GM23248 (cell line): ENCODE results near the gene SLC49A4. TPM values are rescaled to one million over a fixed set of nuclear protein-coding genes. Genes with fewer than 3 reads are reported as not detected.
"Not testable (repeated sequence)": the region's sequence is repeated elsewhere in the genome, so short reads cannot be mapped to it uniquely, and the experiment has no call there.

Experiments
- DNase-seq: peaks from one replicate; pipeline ENCODE4 v3.0.0-alpha.2; 2015
- H2AFZ ChIP-seq: fragments of 200-600 bp; sonication (generic); 2 replicates; pipeline ENCODE4 v1.6.1; 2016; ENCODE audit warnings: antibody characterized with exemption
- H3F3A ChIP-seq: fragments of 200-600 bp; sonication (generic); 2 replicates; pipeline ENCODE4 v1.6.1; 2016; ENCODE audit warnings: mild to moderate bottlenecking, antibody characterized with exemption, mixed run types; ENCODE audit not compliant: insufficient read depth
- H3K27ac ChIP-seq: fragments of 200-600 bp; sonication (generic); 2 replicates; pipeline ENCODE4 v1.5.1; 2016; ENCODE audit warnings: mild to moderate bottlenecking
- H3K27me3 ChIP-seq: fragments of 200-600 bp; sonication (generic); replicated peaks from 2 replicates; pipeline ENCODE4 v1.6.1; 2016; ENCODE audit warnings: mild to moderate bottlenecking; ENCODE audit not compliant: insufficient read depth
- H3K36me3 ChIP-seq: fragments of 200-600 bp; sonication (generic); 2 replicates; pipeline ENCODE4 v1.6.1; 2016; ENCODE audit warnings: low read depth, mild to moderate bottlenecking
- H3K4me1 ChIP-seq: fragments of 200-600 bp; sonication (generic); 2 replicates; pipeline ENCODE4 v1.6.1; 2016; ENCODE audit warnings: mild to moderate bottlenecking; ENCODE audit not compliant: insufficient read depth
- H3K4me2 ChIP-seq: fragments of 200-600 bp; sonication (generic); one replicate; pipeline ENCODE4 v1.6.1; 2016; ENCODE audit warnings: mild to moderate bottlenecking; ENCODE audit not compliant: unreplicated experiment
- H3K4me3 ChIP-seq: fragments of 200-600 bp; sonication (generic); 2 replicates; pipeline ENCODE4 v1.5.1; 2016; ENCODE audit warnings: mild to moderate bottlenecking
- H3K79me2 ChIP-seq: fragments of 200-600 bp; sonication (generic); 2 replicates; pipeline ENCODE4 v1.6.1; 2016; ENCODE audit warnings: mild to moderate bottlenecking; ENCODE audit not compliant: insufficient read depth
- H3K9ac ChIP-seq: fragments of 200-600 bp; sonication (generic); 2 replicates; pipeline ENCODE4 v1.6.1; 2016; ENCODE audit warnings: mild to moderate bottlenecking
- H3K9me2 ChIP-seq: fragments of 200-600 bp; sonication (generic); 2 replicates; pipeline ENCODE4 v1.6.1; 2016; ENCODE audit warnings: mixed run types, mild to moderate bottlenecking, moderate library complexity; ENCODE audit not compliant: insufficient read depth
- H3K9me3 ChIP-seq: fragments of 200-600 bp; sonication (generic); one replicate; pipeline ENCODE4 v1.6.1; 2017; ENCODE audit warnings: low read depth
- H4K20me1 ChIP-seq: fragments of 200-600 bp; sonication (generic); 2 replicates; pipeline ENCODE4 v1.6.0; 2016; ENCODE audit not compliant: insufficient read depth
- EZH2 ChIP-seq: fragments of 200-600 bp; sonication (generic); IDR thresholded peaks from 2 replicates; pipeline ENCODE4 v1.6.1; 2018; ENCODE audit warnings: antibody characterized with exemption, mild to moderate bottlenecking; ENCODE audit not compliant: insufficient read depth, poor library complexity, severe bottlenecking
- EZH2phosphoT487 ChIP-seq: fragments of 200-600 bp; sonication (generic); IDR thresholded peaks from 2 replicates; pipeline ENCODE4 v1.6.1; 2018; ENCODE audit warnings: antibody characterized with exemption, moderate library complexity, mild to moderate bottlenecking, low read depth; ENCODE audit not compliant: insufficient read depth
- WGBS, 2 experiments: methylation state at CpG; one replicate each; pipeline ENCODE4 v1.1.6; 2015 to 2017; ENCODE audit warnings: low lambda C conversion rate in 2 of 2, low coverage in 1 of 2; ENCODE audit errors: missing lambda C conversion rate in 2 of 2; 5-methylcytosine and 5-hydroxymethylcytosine counted together
- in situ Hi-C: fragments of 300-500 bp; cut with MboI; formaldehyde crosslinking; loops from 2 replicates; pipeline ENCODE4 v1.15.0; 2020
- polyA plus RNA-seq: library from polyadenylated mRNA; unstranded; fragments of >200 nt; fragmentation: Nextera tagmentation; extraction: Ambion mirVana; gene quantifications from 2 replicates; pipeline ENCODE4 v1.2.1, GENCODE V29; 2016
- total RNA-seq: library from RNA; depleted of rRNA; stranded (reverse); fragments of >200 nt; shearing (Covaris generic); gene quantifications from 2 replicates; pipeline ENCODE4 v1.2.3, GENCODE V29; 2014; rRNA removed

The SLC49A4 gene, protein sequence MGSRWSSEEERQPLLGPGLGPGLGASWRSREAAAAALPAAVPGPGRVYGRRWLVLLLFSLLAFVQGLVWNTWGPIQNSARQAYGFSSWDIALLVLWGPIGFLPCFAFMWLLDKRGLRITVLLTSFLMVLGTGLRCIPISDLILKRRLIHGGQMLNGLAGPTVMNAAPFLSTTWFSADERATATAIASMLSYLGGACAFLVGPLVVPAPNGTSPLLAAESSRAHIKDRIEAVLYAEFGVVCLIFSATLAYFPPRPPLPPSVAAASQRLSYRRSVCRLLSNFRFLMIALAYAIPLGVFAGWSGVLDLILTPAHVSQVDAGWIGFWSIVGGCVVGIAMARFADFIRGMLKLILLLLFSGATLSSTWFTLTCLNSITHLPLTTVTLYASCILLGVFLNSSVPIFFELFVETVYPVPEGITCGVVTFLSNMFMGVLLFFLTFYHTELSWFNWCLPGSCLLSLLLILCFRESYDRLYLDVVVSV
- 18.0 and 24.6 TPM in 2 replicates for total RNA-seq
- polyA plus RNA-seq, result 13.3 and 13.8 TPM in 2 replicates

DNA sequence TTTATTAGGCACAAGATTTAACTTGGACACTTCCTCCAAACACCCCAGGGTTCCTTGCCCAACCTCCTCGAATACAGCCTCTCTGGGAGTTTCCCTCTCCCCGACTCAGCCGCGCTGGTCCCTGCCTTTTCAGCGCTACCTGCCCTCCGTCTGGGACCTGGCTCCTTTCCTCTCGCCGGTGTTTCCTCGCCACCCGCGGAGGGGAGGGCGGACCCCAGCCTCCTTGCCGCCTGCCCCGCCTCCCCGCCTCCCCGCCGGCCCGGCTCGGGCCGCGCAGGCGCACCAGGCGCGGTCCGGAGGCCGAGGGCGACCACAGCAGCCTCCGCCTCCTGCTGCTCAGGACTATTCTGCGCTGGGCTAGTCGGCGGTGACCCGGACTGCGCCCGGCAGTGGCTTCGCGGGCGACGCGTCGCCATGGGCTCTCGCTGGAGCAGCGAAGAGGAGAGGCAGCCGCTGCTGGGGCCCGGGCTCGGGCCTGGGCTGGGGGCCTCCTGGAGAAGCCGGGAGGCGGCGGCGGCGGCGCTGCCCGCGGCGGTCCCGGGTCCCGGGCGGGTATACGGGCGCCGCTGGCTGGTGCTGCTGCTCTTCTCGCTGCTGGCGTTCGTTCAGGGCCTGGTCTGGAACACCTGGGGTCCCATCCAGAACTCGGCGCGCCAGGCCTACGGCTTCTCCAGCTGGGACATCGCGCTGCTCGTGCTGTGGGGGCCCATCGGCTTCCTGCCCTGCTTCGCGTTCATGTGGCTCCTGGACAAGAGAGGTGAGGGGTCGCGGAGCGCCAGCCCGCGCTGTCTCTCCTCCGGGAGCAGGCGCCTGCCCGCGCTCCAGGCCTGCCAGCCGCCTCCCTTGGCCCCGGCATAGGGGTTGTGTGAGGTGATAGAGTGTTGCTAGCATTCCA is at the start of gene SLC49A4:
SLC49A4 (plus strand) TSS at position 291 of the 895 bp plus-strand sequence; CDS start at position 415, 124 bp downstream.
- Histone ChIP-seq H3K4me1 (peaks cover 14% of the 10 kb centered on the region), H3K9me3 (no peaks in the 10 kb centered on the region), H3K4me3 (peak within 1 kb of the TSS; percentile 84), H3F3A (peaks cover 5% of the 10 kb centered on the region; the same call in 1 of the 2 replicates), H3K27ac (peak within 1 kb of the TSS; percentile 95), H4K20me1 (no peaks in the 10 kb centered on the region; the same call in 1 of the 2 replicates), H3K27me3 (no peaks in the 10 kb centered on the region), H3K4me2 (peak within 1 kb of the TSS; percentile 86), H3K79me2 (peaks cover 23% of the 10 kb centered on the region), H3K36me3 (no peaks in the 10 kb centered on the region), H3K9me2 (no peaks in the 10 kb centered on the region), H3K9ac (peak within 1 kb of the TSS; percentile 90), H2AFZ (peak within 1 kb of the TSS; percentile 98)
- in situ Hi-C loops, result no loop called here
- DNase-seq, result peak; percentile 86
- WGBS, 2 experiments, result 0 to 2% methylated on average over 59 to 74 of the region's 84 CpGs
- no peak for TF ChIP-seq EZH2
- TF ChIP-seq EZH2phosphoT487, result no peak

DNA sequence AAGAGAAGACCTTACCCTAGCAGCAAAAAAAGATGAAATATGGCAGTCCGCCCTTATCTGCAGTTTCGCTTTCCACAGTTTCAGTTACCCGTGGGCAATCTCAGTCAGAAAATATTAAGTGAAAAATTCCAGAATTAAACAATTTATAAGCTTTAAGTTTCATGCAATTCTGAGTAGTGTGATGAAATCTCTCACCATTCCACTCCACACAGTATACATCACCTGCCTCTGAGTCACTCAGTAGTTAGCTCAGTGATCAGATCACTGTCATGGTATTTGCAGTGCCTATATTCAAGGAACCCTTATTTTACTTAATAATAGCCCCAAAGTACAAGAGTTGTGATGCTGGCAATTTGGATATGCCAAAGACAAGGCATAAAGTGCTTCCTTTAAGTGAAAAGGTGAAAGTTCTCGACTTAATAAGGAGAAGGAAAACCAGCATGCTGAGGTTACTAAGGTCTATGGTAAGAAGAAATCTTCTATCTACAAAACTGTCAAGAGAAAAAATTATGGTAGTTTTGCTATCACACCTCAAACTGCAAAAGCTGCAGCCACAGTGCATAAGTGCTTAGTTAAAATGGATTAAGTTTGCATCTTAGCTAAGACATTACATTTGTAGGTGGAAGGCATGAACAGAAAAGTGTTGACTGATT is 49.4 kb upstream of the SLC49A4 start:
- Histone ChIP-seq H4K20me1 (no peaks in the 10 kb centered on the region), H3K9me2 (no peaks in the 10 kb centered on the region), H3K36me3 (no peaks in the 10 kb centered on the region; the same call in 1 of the 2 replicates), H3K4me3 (no peak overlapping the region), H2AFZ (no peak overlapping the region), H3K27me3 (no peaks in the 10 kb centered on the region), H3K9ac (no peak overlapping the region), H3K4me2 (no peak overlapping the region), H3K9me3 (no peaks in the 10 kb centered on the region), H3K27ac (peak overlapping the region; percentile 46), H3F3A (no peaks in the 10 kb centered on the region), H3K79me2 (no peaks in the 10 kb centered on the region), H3K4me1 (peaks cover 8% of the 10 kb centered on the region; the same call in 1 of the 2 replicates)
- in situ Hi-C loops, result no loop called here
- TF ChIP-seq EZH2phosphoT487 (no peak), EZH2 (no peak)
- WGBS, 2 experiments, result 93 to 95% methylated on average over 4 of the region's 4 CpGs
- DNase-seq, result peak; percentile 82

DNA sequence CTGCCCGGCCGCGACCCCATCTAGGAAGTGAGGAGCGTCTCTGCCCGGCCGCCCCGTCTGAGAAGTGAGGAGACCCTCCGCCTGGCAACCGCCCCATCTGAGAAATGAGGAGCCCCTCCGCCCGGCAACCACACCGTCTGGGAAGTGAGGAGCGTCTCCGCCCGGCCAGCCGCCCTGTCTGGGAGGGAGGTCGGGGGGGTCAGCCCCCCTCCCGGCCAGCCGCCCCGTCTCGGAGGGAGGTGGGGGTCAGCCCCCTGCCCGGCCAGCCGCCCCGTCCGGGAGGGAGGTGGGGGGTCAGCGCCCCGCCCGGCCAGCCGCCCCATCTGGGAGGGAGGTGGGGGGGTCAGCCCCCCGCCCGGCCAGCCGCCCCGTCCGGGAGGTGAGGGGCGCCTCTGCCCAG is 47.6 kb upstream of the SLC49A4 start:
- DNase-seq, H3K4me3 ChIP-seq, H4K20me1 ChIP-seq, H3K4me2 ChIP-seq, H3K27me3 ChIP-seq, H3F3A ChIP-seq, H3K9me2 ChIP-seq, H3K79me2 ChIP-seq, H3K9ac ChIP-seq, H3K36me3 ChIP-seq, H3K27ac ChIP-seq, H3K9me3 ChIP-seq, in situ Hi-C loops, H2AFZ ChIP-seq, H3K4me1 ChIP-seq: not testable (repeated sequence)
- 96% methylated on average over 32 of the region's 35 CpGs; no CpG with 5 or more reads in 1 of the 2 experiments for WGBS, 2 experiments

DNA sequence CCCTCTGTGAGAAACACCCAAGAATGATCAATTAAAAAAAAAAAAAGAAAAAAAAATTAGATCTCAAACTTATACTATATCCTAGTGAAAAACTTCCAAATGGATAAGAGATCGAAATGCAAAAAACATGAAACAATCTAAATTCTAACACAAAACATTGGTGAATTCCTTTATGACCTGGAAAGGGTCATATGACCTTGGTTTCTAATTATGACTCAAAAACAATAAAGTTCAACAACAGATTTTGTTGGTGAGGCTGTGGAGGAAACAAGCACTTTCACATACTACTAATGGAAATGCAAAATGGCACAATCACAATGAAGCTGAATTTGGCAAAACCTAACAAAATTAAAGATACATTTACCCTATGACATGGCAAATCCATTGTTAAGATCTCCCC is 46.5 kb upstream of the SLC49A4 start:
- Histone ChIP-seq H2AFZ (no peak overlapping the region), H3F3A (no peaks in the 10 kb centered on the region), H3K9me2 (no peaks in the 10 kb centered on the region), H3K9ac (no peak overlapping the region), H3K4me2 (no peak overlapping the region), H3K27me3 (no peaks in the 10 kb centered on the region), H3K79me2 (no peaks in the 10 kb centered on the region), H3K36me3 (no peaks in the 10 kb centered on the region), H3K4me1 (peaks cover 8% of the 10 kb centered on the region; the same call in 1 of the 2 replicates), H3K9me3 (no peaks in the 10 kb centered on the region), H3K27ac (no peak overlapping the region), H3K4me3 (no peak overlapping the region), H4K20me1 (no peaks in the 10 kb centered on the region)
- in situ Hi-C loops, result no loop called here
- TF ChIP-seq EZH2phosphoT487 (no peak), EZH2 (no peak)
- 96 to 100% methylated on average over 1 of the region's 1 CpG for WGBS, 2 experiments
- no peak for DNase-seq
